ENCODE measurements around the gene ACTL7B. TPM values are rescaled to one million over a fixed set of nuclear protein-coding genes. Genes with fewer than 3 reads are reported as not detected.
"Not testable (repeated sequence)": the region's sequence is repeated elsewhere in the genome, so short reads cannot be mapped to it uniquely, and the experiment has no call there.

ACTL7B gene
- total RNA-seq, 1 experiment from 2014 or later = not detected

GRCh38 chr9:108900176-108900575 is 44.4 kb upstream of the ACTL7B start:
- CTCF ChIA-PET = interaction anchor here (0.5 to 0.9 kb wide), 5 partner anchors 11 to 1742 kb away, joined by 3 to 8 read pairs (median 4); no protein-coding TSS in a partner anchor
- H3K4me3 Mint-ChIP-seq (ENCODE audit: unreplicated experiment) = no peak overlapping the region
- BruUV-seq (replicated peaks) = no TSS peak

GRCh38 chr9:108899023-108899695 is 43.4 kb upstream of the ACTL7B start:
- DNase-seq (ENCODE audit: unreplicated experiment); H3K4me1 Mint-ChIP-seq (ENCODE audit: insufficient read depth, unreplicated experiment); H3K4me3 Mint-ChIP-seq (ENCODE audit: unreplicated experiment); BruUV-seq (replicated peaks); H3K9me3 Mint-ChIP-seq (ENCODE audit: unreplicated experiment); intact Hi-C loops (cut with micrococcal nuclease); H3K27me3 Mint-ChIP-seq (ENCODE audit: insufficient read depth, unreplicated experiment); H3K27ac Mint-ChIP-seq (ENCODE audit: low read depth, unreplicated experiment): not testable (repeated sequence)
- H3K36me3 Mint-ChIP-seq (ENCODE audit: insufficient read depth, unreplicated experiment) = peaks cover 91% of the 10 kb centered on the region
- POLR2A ChIA-PET = interaction anchor here (0.6 to 1.1 kb wide), 5 partner anchors 31 to 1069 kb away, joined by 3 to 4 read pairs (median 3); no protein-coding TSS in a partner anchor
- CTCF ChIA-PET = interaction anchor here (0.7 to 1.2 kb wide), 5 partner anchors 10 to 1741 kb away, joined by 3 to 8 read pairs (median 3); no protein-coding TSS in a partner anchor

More at GRCh38 chr9:108900176-108900575, 44.4 kb upstream of the ACTL7B start:
- Mint-ChIP-seq H3K27ac (ENCODE audit: low read depth, unreplicated experiment) (no peak overlapping the region), H3K36me3 (ENCODE audit: insufficient read depth, unreplicated experiment) (peaks cover 84% of the 10 kb centered on the region), H3K27me3 (ENCODE audit: insufficient read depth, unreplicated experiment) (no peaks in the 10 kb centered on the region), H3K9me3 (ENCODE audit: unreplicated experiment) (no peaks in the 10 kb centered on the region), H3K4me1 (ENCODE audit: insufficient read depth, unreplicated experiment) (no peaks in the 10 kb centered on the region)
- no peak for TF ChIP-seq CTCF (IDR thresholded peaks at IDR 0.05; ENCODE audit: unreplicated experiment)
- intact Hi-C loops (cut with micrococcal nuclease) = no loop called here
- POLR2A ChIA-PET = interaction anchor here (0.6 kb wide), 3 partner anchors 30 to 1070 kb away, joined by 3 to 4 read pairs (median 3); no protein-coding TSS in a partner anchor
- no peak for DNase-seq (ENCODE audit: unreplicated experiment)

DNA sequence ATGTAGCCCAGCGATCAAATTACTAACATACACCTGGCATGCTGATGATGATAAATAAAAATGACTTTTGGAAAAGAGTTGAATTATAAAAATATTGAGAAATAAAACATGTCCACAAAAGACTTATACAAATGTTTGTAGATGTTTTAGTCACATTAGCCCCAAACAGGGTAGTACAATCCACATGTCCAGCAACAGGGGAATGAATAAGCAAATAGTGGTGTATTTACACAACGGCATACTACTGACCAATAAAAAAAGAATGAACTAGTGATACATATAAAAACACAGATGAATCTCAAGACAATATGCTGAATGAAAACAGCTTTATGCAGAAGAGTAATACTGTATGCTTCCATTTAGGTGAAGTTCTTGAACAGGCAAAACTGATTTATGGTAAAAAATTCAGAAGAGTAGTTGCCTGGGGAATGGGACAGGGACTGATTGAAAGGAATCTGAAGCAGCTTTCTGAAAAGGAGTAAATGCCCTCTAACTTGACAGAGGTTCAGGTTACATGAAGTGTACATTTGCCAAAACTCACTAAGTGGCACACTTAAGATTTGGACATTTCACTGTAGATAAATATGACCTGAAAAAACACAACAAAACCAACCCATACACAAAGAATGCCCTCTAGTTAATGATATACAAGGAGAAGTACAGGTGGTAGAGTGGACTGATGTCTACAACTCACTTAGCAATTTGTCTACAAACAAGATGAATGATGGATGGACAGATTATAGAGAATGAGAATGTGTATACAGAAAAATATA is 41.7 kb upstream of the ACTL7B start:
- H3K36me3 Mint-ChIP-seq (ENCODE audit: insufficient read depth, unreplicated experiment) = peaks cover 94% of the 10 kb centered on the region
- CTCF ChIA-PET = interaction anchor here (1.6 kb wide), 1 partner anchor 57 kb away, joined by 4 read pairs; no protein-coding TSS in a partner anchor
- no peak overlapping the region for H3K4me3 Mint-ChIP-seq (ENCODE audit: unreplicated experiment)

More for the DNA sequence above, 41.7 kb upstream of the ACTL7B start:
- intact Hi-C loops (cut with micrococcal nuclease) = no loop called here
- Mint-ChIP-seq H3K4me1 (ENCODE audit: insufficient read depth, unreplicated experiment) (no peaks in the 10 kb centered on the region), H3K27me3 (ENCODE audit: insufficient read depth, unreplicated experiment) (no peaks in the 10 kb centered on the region), H3K9me3 (ENCODE audit: unreplicated experiment) (no peaks in the 10 kb centered on the region), H3K27ac (ENCODE audit: low read depth, unreplicated experiment) (no peak overlapping the region)
- no TSS peak for BruUV-seq (replicated peaks)
- TF ChIP-seq CTCF (IDR thresholded peaks at IDR 0.05; ENCODE audit: unreplicated experiment) = no peak
- DNase-seq (ENCODE audit: unreplicated experiment) = no peak
- POLR2A ChIA-PET = interaction anchor here (1.1 kb wide), 1 partner anchor 60 kb away, joined by 3 read pairs; no protein-coding TSS in a partner anchor
